ENCODE measurements around the gene BCAS3.

BCAS3 gene

DNA sequence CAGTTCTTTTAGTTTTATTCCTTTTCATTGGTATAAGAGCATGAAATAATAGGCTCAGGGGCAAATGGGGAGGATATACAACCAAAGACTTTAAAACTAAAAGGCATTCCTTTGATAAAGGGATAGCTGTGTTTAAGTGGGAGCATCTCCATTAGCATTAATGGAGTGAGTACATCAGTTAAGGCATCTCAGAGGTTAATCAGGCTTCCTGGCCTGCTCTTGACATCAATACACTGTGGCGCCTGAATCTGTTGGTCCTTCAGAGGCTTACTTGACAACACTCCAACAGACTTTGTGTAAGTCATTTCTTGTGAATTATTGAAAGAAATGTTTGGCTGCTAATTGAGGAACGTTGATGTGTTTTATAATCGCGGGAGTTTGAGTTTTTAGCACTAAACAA lies 230.7 kb downstream of the BCAS3 start:
- no peaks in the 10 kb centered on the region for H3K36me3 ChIP-seq (ENCODE audit: control insufficient read depth, low read length)

DNA sequence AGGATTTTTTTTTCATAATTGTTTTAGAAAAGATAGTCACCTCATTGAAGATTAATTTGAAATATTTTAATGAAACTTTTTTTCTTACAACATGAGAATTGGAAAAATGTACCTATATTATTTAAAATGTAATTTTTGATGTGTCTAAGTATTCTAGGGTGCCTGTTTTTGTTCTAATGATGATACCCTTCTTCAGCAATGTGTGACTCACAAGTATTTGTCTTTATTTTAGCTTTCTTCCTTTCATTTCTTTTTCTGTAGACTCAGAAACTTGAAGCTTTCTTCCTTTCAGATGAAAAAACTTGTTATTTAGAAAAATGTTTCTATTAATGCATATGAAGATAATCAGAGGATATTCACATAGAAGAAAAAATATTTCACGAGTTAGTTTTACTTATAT lies 231.8 kb downstream of the BCAS3 start:
- Histone ChIP-seq H3K9me3 (ENCODE audit: control insufficient read depth, insufficient read depth, low read length) (no peaks in the 10 kb centered on the region), H3K27me3 (ENCODE audit: control insufficient read depth, low read length) (peaks cover 7% of the 10 kb centered on the region), H4K20me1 (ENCODE audit: control insufficient read depth, insufficient read depth, low read depth, low read length) (no peaks in the 10 kb centered on the region), H3K4me3 (ENCODE audit: low read length) (no peak overlapping the region), H3K27ac (ENCODE audit: low read depth, low read length) (no peak overlapping the region), H3F3A (ENCODE audit: control insufficient read depth, insufficient read depth) (no peaks in the 10 kb centered on the region), H3K36me3 (ENCODE audit: control insufficient read depth, low read length) (no peaks in the 10 kb centered on the region), H3K4me2 (ENCODE audit: low read length) (no peak overlapping the region), H3K4me1 (ENCODE audit: control insufficient read depth, low read length) (no peaks in the 10 kb centered on the region), H3K79me2 (ENCODE audit: control insufficient read depth, low read length) (no peaks in the 10 kb centered on the region), H3K9me2 (replicated peaks; ENCODE audit: control insufficient read depth, low read length) (no peaks in the 10 kb centered on the region)
- TF ChIP-seq, protein P1, sequence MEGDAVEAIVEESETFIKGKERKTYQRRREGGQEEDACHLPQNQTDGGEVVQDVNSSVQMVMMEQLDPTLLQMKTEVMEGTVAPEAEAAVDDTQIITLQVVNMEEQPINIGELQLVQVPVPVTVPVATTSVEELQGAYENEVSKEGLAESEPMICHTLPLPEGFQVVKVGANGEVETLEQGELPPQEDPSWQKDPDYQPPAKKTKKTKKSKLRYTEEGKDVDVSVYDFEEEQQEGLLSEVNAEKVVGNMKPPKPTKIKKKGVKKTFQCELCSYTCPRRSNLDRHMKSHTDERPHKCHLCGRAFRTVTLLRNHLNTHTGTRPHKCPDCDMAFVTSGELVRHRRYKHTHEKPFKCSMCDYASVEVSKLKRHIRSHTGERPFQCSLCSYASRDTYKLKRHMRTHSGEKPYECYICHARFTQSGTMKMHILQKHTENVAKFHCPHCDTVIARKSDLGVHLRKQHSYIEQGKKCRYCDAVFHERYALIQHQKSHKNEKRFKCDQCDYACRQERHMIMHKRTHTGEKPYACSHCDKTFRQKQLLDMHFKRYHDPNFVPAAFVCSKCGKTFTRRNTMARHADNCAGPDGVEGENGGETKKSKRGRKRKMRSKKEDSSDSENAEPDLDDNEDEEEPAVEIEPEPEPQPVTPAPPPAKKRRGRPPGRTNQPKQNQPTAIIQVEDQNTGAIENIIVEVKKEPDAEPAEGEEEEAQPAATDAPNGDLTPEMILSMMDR (IDR thresholded peaks at IDR 0.05; ENCODE audit: low read depth, low read length, poor library complexity, severe bottlenecking) = no peak
- no peak for TF ChIP-seq EZH2phosphoT487 (IDR thresholded peaks at IDR 0.05; ENCODE audit: borderline replicate concordance, low read length)

More for the DNA sequence above, 230.7 kb downstream of the BCAS3 start:
- Histone ChIP-seq H3K4me1 (ENCODE audit: control insufficient read depth, low read length) (no peaks in the 10 kb centered on the region), H3K27me3 (ENCODE audit: control insufficient read depth, low read length) (peaks cover 7% of the 10 kb centered on the region), H3K27ac (ENCODE audit: low read depth, low read length) (no peak overlapping the region), H3K4me3 (ENCODE audit: low read length) (no peak overlapping the region), H3F3A (ENCODE audit: control insufficient read depth, insufficient read depth) (no peaks in the 10 kb centered on the region), H4K20me1 (ENCODE audit: control insufficient read depth, insufficient read depth, low read depth, low read length) (no peaks in the 10 kb centered on the region), H3K9me2 (replicated peaks; ENCODE audit: control insufficient read depth, low read length) (no peaks in the 10 kb centered on the region), H3K9me3 (ENCODE audit: control insufficient read depth, insufficient read depth, low read length) (no peaks in the 10 kb centered on the region), H3K79me2 (ENCODE audit: control insufficient read depth, low read length) (no peaks in the 10 kb centered on the region), H3K4me2 (ENCODE audit: low read length) (no peak overlapping the region)
- TF ChIP-seq, protein P1 (IDR thresholded peaks at IDR 0.05; ENCODE audit: low read depth, low read length, poor library complexity, severe bottlenecking) = no peak
- no peak for TF ChIP-seq EZH2phosphoT487 (IDR thresholded peaks at IDR 0.05; ENCODE audit: borderline replicate concordance, low read length)

DNA sequence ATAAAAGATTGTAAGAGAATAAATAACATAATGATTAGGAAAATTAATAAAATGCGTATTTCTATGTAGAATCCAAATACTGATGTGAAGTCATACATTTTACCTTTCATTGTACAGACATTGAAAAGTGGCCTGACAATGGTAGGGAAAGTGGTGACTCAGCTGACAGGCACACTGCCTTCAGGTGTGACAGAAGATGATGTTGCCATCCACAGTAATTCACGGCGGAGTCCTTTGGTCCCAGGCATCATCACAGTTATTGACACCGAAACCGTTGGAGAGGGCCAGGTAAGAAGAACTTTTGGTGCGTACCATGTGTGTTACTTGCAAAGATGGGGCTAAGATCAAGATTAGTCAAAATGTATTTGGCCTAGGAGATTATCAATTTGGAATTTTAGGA lies 232.8 kb downstream of the BCAS3 start:
- H3K79me2 ChIP-seq (ENCODE audit: control insufficient read depth, low read length) = no peaks in the 10 kb centered on the region
- no peak overlapping the region for H3K4me3 ChIP-seq (ENCODE audit: low read length)
- H4K20me1 ChIP-seq (ENCODE audit: control insufficient read depth, insufficient read depth, low read depth, low read length) = no peaks in the 10 kb centered on the region
- no peak overlapping the region for H3K4me2 ChIP-seq (ENCODE audit: low read length)
- H3K9me3 ChIP-seq (ENCODE audit: control insufficient read depth, insufficient read depth, low read length) = no peaks in the 10 kb centered on the region
- H3K27me3 ChIP-seq (ENCODE audit: control insufficient read depth, low read length) = peaks cover 7% of the 10 kb centered on the region
- H3K9me2 ChIP-seq (replicated peaks; ENCODE audit: control insufficient read depth, low read length) = no peaks in the 10 kb centered on the region
- no peaks in the 10 kb centered on the region for H3K36me3 ChIP-seq (ENCODE audit: control insufficient read depth, low read length)
- no peaks in the 10 kb centered on the region for H3F3A ChIP-seq (ENCODE audit: control insufficient read depth, insufficient read depth)
- no peaks in the 10 kb centered on the region for H3K4me1 ChIP-seq (ENCODE audit: control insufficient read depth, low read length)
- TF ChIP-seq, protein P1 (IDR thresholded peaks at IDR 0.05; ENCODE audit: low read depth, low read length, poor library complexity, severe bottlenecking) = no peak
- TF ChIP-seq EZH2phosphoT487 (IDR thresholded peaks at IDR 0.05; ENCODE audit: borderline replicate concordance, low read length) = no peak
- H3K27ac ChIP-seq (ENCODE audit: low read depth, low read length) = no peak overlapping the region

Measured in DOHH2 (cell line).